Measurements from ENCODE around the gene TBRG4.

TBRG4 gene

DNA sequence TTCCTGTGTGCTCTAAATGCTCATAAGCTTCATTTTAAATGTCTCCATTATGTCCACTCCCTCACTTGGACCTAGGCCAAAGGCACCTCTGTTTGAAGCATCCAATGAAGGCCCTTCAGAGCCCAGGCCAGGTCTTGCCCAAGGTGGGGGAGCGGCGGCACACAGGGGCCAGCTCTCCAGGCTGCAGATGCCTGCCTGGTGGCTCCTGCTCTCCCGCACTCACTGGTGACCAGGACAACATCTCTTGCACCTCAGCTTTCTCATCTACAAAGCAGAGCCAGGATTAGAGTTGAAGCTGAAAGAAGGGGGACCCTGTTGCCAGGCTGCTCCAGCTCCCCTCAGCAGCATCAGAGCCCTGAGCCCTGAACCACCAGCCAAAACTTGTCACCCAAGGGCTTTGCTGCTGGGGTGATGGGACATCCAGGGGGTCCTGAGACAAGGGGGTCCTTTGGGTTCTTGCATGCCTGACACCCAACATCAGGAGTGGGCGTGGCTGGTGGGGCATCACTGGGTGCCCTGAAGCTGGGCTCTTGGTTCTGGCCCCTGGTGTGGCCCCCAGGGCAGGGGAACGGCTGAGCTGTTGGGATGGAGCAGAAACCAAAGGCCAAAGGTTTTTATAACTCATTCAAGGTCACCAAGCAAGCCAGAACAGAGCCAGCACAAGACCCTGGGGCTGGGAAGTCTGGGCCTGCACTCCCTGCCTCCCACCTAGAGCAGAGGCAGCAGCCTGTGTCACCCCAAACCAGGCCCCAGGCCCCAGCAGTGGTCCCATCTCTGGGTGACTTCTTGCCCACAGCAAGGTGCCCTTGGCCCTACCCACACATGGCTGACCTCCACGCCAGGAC, 24.0 kb downstream of the TBRG4 start:
- no peak for DNase-seq

- no peak for DNase-seq
These were observed 25.0 kb downstream of the TBRG4 start for GRCh38 chr7:45086331-45087065.

- DNase-seq = no peak
These were observed 25.8 kb downstream of the TBRG4 start for GRCh38 chr7:45085619-45086200.

DNA sequence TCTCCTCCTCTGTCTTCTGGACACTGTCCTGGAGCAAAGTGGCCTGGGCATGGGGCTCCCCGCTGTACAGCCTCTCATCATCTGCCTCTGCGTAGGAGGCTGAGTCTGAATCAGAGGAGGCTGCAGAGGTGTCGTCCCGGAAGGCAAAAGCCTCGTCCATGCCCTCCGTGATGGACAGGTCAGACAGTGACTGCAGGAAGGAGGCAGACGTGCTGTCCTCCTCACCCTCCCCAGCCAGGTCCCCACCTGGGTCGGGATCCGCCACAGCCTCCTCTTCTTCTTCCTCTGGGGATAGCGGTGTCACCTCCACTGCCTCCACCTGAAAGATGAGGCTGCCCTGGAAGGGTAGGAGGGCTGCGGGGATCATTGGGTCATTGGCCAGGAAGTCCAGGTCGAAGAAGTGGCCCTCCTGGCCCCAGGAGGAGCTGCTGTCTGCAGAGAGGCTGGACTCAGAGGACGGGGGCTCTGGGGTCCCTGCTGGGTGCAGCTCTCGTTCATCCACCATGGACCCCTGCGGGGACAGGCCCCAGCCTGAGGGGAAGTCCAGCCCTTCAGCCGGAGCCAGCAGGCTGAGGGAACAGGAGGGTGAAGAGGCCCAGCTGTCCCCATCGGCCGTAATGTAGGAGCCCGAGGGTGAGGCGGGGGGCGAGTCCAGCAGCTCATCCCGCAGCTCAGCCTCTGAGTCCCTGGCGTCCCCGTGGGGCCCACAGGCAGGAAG, 26.4 kb downstream of the TBRG4 start:
- DNase-seq = no peak

DNA sequence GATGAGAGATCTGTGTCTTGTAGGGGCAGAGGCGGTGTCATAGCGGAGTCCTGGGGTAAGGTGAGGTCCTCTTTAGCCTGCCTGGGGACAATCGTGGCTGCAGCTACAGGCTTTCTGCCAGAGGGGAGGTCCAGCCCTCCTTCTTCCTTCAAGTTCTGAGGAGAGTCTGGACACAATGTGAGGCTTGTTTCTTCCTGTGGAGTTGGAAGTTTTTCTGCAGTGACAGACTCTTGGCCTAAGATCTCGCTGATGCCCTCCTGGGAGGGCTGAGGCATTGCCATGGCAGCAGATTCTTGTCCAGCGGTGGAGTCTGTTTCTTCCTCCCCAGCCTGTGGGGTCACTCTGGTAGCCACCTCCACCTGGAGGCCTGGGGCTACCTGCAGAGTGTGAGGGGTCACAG, 27.2 kb downstream of the TBRG4 start:
- DNase-seq = no peak

GRCh38 chr7:45082831-45083331, 28.6 kb downstream of the TBRG4 start:
- no peak for DNase-seq

GRCh38 chr7:45082031-45082830, 29.3 kb downstream of the TBRG4 start:
- no peak for DNase-seq

DNA sequence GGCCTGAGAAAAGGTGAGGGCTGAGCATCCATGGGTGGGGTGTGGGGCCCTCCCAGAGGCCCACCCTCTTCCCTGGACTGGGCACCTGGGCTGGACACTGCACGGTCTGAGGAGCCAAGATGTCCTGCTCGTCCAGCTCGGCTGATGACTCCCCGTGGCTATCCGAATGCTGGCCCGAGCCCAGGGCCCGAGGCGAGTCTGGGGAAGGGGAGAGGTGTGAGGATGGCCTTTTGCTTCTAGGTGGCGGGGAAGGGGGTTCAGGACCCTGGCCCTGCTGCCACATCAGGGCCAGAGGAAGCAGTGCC, 29.9 kb downstream of the TBRG4 start:
- no peak for DNase-seq

DNA sequence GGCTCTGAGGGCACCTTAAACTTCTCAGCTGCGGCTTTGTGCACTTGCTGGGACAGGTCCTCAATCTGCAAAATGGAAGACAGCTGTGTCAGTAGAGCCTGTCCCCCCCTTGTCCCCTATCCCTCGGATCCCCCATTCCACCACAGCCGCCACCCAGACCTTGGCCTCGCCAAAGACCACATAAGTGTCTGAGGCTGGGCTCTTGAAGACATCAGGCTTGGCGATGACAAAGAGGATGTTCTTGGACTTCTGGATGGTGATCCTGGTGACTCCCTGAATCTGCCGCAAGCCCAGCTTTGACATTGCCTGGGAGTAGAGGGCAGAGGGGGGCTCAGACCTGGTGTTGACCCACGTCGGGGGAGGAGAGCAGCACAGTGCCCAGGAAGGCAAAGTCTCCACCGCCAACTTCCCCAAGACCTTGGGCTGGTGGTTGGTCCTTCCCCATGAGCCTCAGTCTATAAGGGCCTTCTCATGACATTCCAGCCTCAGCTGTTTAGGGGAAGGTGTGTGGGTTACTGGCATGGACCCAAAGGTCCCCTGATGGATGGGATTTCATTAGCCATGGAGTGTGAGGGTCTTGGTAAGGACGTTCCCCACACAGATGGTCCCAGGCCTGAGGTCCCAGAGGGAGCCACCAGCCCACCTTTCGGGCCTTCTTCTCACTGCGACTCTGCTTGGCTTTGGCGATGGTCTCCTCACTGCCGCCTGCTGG, 30.4 kb downstream of the TBRG4 start:
- DNase-seq = no peak

GRCh38 chr7:45080265-45080957, 31.1 kb downstream of the TBRG4 start:
- DNase-seq = no peak

DNA sequence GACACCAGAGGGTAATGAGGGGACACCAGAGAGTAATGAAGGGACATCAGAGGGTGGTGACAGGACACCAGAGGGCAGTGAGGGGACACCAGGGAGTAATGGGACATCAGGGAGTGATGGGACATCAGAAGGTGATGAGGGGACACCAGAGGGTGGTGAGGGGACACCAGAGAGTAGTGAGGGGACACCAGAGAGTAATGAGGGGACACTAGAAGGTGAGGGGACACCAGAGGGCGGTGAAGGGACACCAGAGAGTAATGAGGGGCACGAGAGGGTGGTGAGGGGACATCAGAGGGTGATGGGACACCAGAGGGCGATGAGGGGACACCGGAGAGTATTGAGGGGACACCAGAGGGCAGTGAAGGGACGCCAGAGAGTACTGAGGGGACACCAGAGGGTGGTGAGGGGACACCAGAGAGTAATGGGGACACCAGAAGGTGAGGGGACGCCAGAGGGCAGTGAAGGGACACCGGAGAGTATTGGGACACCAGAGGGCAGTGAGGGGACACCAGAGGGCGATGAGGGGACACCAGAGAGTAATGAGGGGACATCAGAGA, 33.3 kb downstream of the TBRG4 start:
- DNase-seq = no peak

GRCh38 chr7:45077579-45077978, 33.9 kb downstream of the TBRG4 start:
- DNase-seq = no peak

GRCh38 chr7:45076946-45077345, 34.6 kb downstream of the TBRG4 start:
- no peak for DNase-seq

GRCh38 chr7:45075871-45076796, 35.4 kb downstream of the TBRG4 start:
- no peak for DNase-seq

GRCh38 chr7:45075355-45075644, 36.2 kb downstream of the TBRG4 start:
- DNase-seq = no peak

DNA sequence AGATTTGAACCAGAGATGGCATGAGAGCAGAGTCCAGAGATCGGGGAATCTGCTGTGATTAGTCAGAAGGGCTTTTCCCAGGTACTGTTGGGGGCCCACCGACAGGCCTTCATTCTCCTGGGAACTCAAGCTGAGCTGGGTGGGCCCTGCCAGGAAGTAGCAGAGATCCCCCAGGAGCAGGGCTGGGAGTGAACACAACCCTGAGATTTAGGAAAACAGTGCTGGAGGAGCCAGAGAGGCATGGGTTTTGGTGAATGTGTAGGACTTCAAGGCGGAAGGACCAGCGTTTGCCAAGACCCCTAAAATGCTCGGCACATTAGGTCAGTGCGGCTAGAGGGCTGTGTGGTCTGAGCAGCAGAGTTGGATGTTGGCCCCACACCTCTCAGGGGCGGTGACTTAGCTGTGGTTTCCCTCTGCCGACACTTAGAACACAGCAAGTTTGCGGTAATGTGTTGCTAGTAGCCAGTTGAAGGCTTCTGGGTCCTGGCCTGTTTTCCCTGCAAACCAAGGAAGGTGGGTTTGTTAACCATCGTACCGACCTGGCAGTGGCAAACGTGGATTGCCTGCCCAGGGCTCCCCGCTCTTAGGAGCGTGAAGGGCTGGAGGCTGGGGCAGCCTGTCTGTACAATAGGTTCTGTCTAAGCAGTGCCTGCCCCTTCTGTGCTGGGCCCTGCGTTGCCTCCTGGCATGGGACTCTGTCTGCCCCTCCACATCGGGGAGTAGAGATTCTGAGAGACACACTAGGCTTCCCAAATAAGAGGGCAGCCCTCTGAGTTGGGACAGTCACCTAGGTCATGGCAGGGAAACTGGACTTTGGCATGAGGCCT, 36.8 kb downstream of the TBRG4 start:
- no peak for DNase-seq

DNA sequence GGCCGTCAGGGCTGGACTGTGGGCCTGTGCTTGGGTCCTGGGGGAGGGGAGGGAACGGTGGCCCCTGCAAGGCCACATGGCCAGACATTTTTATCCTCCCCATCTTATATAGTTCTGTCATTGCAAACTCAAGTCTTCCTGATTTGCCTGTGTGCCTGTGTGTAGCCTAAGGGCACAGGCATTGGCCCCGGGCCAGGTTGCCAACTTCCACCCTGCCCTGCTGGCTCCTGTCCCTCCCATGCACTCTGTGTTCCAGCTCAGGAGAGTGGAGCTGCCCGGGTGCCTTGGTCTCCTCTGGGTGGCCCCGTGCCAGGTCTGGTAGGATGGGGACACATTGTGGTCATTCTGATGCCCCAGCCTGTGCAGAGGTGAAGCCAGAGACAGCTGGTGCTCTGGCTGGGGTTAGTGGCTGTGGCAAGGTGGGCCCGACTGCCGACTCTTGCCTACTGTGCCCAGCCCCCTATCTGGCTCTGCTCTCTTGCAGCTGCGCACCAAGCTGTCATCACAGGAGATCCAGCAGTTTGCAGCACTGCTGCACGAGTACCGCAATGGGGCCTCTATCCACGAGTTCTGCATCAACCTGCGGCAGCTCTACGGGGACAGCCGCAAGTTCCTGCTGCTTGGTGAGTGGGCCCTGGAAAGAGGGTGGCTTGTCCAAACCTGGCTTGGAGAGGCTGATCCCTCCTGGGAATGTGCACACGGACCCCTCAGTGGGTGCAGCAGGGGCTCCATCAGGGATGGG, 37.5 kb downstream of the TBRG4 start:
- DNase-seq = no peak

All from CD4-positive, alpha-beta T cell treated with Interferon gamma for 1 hour (primary cell).